NOMO-1 (cell line): Measurements from ENCODE around the gene S100A10.

Experiments
- DNase-seq, 2 experiments: peaks; one replicate each; lab custom pipeline; 2025; ENCODE audit not compliant: unreplicated experiment in 2 of 2; lab: John Stamatoyannopoulos, UW

Gene S100A10

DNA sequence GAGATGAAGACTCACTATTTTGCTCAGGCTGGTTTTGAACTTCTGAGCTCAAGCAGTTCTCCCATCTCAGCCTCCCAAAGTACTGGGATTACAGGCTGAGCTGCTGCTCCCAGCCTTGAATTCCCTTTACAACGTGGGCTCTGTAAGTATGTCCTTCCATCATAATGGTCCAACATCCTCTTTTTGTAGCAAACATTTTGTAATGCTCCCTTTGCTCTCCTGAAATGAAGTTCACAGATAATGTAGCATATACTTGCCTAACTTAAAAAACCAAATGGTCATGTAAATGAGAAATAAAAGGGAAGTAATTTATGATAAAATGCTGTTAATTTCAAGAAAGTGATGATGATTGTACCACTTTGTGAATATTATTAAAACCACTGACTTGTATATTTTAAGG lies 53.9 kb downstream of the S100A10 start:
- peak in 1 of 2 experiments; percentile 37 for DNase-seq

DNA sequence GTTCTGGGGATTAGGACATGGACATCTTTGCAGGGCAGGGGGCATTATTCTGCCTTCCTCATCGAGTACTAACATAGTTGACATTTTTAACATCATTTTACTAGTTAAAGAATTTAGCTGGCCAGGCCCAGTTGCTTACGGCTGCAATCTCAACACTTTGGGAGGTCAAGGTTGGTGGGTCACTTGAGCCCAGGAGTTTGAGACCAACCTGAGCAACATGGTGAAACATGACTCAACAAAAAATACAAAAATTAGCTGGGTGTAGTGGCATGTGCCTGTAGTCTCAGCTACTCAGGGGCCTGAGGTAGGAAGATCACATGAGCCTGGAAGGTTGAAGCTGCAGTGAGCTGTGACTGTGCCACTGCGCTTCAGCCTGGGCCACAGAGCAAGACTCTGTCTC lies 54.5 kb downstream of the S100A10 start:
- no peak for DNase-seq

DNA sequence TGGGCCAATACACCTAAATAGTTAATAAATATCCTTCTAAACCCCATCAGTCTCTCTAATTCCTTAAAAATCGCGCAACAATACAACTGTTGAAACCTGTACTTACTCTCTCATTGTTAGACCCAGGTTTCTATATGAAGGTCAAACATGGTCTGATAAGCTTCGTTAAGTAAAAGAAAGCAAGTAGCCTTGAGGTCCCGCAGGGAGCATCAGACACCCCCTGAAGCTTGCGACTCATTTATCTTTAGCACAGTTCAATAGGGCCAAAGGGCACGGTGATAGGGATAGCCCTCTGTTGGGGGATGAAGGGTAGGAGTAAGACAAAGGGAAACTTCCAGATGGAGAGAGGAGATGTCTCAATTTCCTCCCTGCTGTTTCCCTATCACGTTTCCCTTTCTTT lies 57.0 kb downstream of the S100A10 start:
- DNase-seq = no peak

DNA sequence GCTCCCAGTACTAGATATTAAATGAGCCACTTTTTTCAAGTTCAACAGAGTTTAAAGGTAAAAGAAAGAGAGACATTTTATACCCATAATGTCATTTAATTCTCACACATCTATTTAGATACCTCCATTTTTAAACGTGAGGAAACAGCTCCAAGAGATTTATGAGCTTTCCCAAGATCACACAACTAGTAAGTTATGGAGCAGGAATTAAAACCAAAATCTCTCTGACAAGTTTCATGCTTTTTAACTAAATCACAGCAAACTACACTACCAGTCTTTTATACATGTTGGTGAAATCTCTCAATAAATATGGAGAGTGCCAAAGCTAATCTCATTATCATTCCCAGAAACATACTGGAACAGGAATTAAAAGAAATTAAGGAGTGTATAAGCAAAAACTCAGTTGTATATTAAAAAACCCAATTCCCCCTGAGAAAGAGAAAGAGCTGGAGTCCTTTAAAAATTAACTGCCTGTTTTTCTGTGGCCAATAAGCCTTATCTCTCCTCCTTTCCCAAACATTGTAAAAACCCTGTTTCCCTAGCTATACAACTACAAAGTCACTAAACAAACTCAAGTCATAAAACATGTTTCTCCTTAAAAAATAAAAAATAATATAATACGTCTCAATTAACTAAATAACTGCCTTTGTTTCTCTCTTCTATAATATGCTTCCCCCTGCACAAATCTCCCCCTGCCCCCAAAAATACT lies 57.6 kb downstream of the S100A10 start:
- no peak for DNase-seq

DNA sequence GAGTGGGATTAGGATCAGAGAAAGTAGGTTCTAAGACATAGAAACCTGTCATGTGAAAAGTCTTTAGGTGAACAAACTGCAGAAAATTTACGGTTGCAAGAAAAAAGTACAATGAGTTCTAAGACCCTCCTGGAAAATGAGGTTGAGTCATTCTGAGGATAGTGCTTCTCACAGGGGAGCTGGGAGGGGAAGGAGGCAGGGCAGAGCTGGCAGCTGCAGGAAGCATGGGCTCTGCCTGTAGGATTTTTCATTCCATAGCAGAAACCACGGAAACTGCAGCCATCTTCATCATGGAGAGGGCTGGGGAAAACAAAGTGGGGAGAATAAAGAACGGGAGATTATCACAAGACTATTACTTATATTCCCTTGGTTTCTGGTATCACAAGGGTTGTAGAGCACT lies 58.5 kb downstream of the S100A10 start:
- no peak for DNase-seq

DNA sequence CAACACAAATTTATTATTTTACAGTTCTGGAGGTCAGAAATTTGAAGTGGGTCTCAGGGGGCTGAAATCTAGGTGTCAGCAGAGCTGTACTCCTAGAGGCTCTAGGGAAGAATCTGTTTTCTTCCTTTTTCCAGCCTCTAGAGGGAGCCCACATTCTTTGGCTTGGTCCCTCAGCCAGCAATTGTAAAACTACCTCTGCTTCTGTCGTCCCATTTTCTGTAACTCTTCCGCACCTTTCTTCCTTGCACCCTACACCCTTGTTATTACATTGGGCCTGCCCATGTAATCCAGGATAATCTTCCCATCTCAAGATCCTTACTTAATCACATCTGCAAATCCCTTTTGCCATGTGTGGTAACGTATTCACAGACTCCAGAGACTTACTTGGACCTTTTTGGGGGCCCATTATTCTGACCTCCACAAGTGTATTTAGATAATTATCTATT lies 59.6 kb downstream of the S100A10 start:
- DNase-seq = peak; percentile 43 to 84
